ENCODE results near the gene DENND10.

Gene DENND10

GRCh38 chr10:119060107-119060506 lies 43.8 kb upstream of the DENND10 start:
- Histone ChIP-seq H4K20me1 (ENCODE audit: insufficient read depth) (peaks cover 13% of the 10 kb centered on the region; the same call in 1 of the 2 replicates), H3K79me2 (ENCODE audit: insufficient read depth, low read depth) (peaks cover 93% of the 10 kb centered on the region), H3K27me3 (ENCODE audit: insufficient read depth, low read depth) (no peaks in the 10 kb centered on the region), H2AFZ (ENCODE audit: low read depth) (no peak overlapping the region), H3K36me3 (ENCODE audit: insufficient read depth) (peaks cover 57% of the 10 kb centered on the region; the same call in 1 of the 2 replicates), H3K4me2 (no peak overlapping the region), H3K4me3 (IDR thresholded peaks at IDR 0.05; ENCODE audit: insufficient read depth, low read depth, low read length) (no peak overlapping the region), H3K27ac (no peak overlapping the region), H3K4me1 (ENCODE audit: low read depth, poor library complexity, severe bottlenecking) (no peaks in the 10 kb centered on the region), H3K9ac (no peak overlapping the region)
- no peak for TF ChIP-seq CTCF (conservative IDR thresholded peaks at IDR 0.05; ENCODE audit: low read depth, low read length)

- Histone ChIP-seq H3K4me1 (ENCODE audit: low read depth, poor library complexity, severe bottlenecking) (no peaks in the 10 kb centered on the region), H3K4me3 (IDR thresholded peaks at IDR 0.05; ENCODE audit: insufficient read depth, low read depth, low read length) (no peak overlapping the region), H3K36me3 (ENCODE audit: insufficient read depth) (peaks cover 60% of the 10 kb centered on the region; the same call in 1 of the 2 replicates), H3K79me2 (ENCODE audit: insufficient read depth, low read depth) (peaks cover 96% of the 10 kb centered on the region), H3K4me2 (no peak overlapping the region), H4K20me1 (ENCODE audit: insufficient read depth) (peaks cover 13% of the 10 kb centered on the region; the same call in 1 of the 2 replicates), H3K9ac (no peak overlapping the region), H3K27me3 (ENCODE audit: insufficient read depth, low read depth) (no peaks in the 10 kb centered on the region), H2AFZ (ENCODE audit: low read depth) (no peak overlapping the region), H3K27ac (0 out of 2 replicates have a peak overlapping the region, but pooled peaks have one; percentile 6)
- TF ChIP-seq CTCF (conservative IDR thresholded peaks at IDR 0.05; ENCODE audit: low read depth, low read length) = no peak
Observed at GRCh38 chr10:119061352-119061751, 42.6 kb upstream of the DENND10 start.

GRCh38 chr10:119061926-119062325 lies 42.0 kb upstream of the DENND10 start:
- H4K20me1 ChIP-seq (ENCODE audit: insufficient read depth) = peaks cover 13% of the 10 kb centered on the region; the same call in 1 of the 2 replicates
- no peak overlapping the region for H3K4me2 ChIP-seq
- TF ChIP-seq CTCF (conservative IDR thresholded peaks at IDR 0.05; ENCODE audit: low read depth, low read length) = no peak

GRCh38 chr10:119070395-119071165 lies 33.3 kb upstream of the DENND10 start:
- Histone ChIP-seq H3K4me2 (no peak overlapping the region), H3K79me2 (ENCODE audit: insufficient read depth, low read depth) (peaks cover 99% of the 10 kb centered on the region), H3K4me1 (ENCODE audit: low read depth, poor library complexity, severe bottlenecking) (peaks cover 26% of the 10 kb centered on the region), H3K27ac (no peak overlapping the region), H3K36me3 (ENCODE audit: insufficient read depth) (peaks cover 54% of the 10 kb centered on the region), H2AFZ (ENCODE audit: low read depth) (no peak overlapping the region), H3K4me3 (IDR thresholded peaks at IDR 0.05; ENCODE audit: insufficient read depth, low read depth, low read length) (no peak overlapping the region), H3K27me3 (ENCODE audit: insufficient read depth, low read depth) (no peaks in the 10 kb centered on the region), H4K20me1 (ENCODE audit: insufficient read depth) (peaks cover 37% of the 10 kb centered on the region), H3K9ac (no peak overlapping the region)
- TF ChIP-seq CTCF (conservative IDR thresholded peaks at IDR 0.05; ENCODE audit: low read depth, low read length) = no peak

More at GRCh38 chr10:119061926-119062325, 42.0 kb upstream of the DENND10 start:
- Histone ChIP-seq H2AFZ (ENCODE audit: low read depth) (no peak overlapping the region), H3K4me1 (ENCODE audit: low read depth, poor library complexity, severe bottlenecking) (no peaks in the 10 kb centered on the region), H3K79me2 (ENCODE audit: insufficient read depth, low read depth) (peaks cover 98% of the 10 kb centered on the region), H3K9ac (no peak overlapping the region), H3K36me3 (ENCODE audit: insufficient read depth) (peaks cover 61% of the 10 kb centered on the region), H3K27ac (0 out of 2 replicates have a peak overlapping the region, but pooled peaks have one; percentile 6), H3K4me3 (IDR thresholded peaks at IDR 0.05; ENCODE audit: insufficient read depth, low read depth, low read length) (no peak overlapping the region), H3K27me3 (ENCODE audit: insufficient read depth, low read depth) (no peaks in the 10 kb centered on the region)
